Activated CD4-positive, alpha-beta T cell treated with anti-CD3 and anti-CD28 coated beads, Interleukin-2, amount 50 U/mL, for 4 hours (primary cell): ENCODE results near the gene OR10G6.
"Not testable (repeated sequence)": the region's sequence is repeated elsewhere in the genome, so short reads cannot be mapped to it uniquely, and the experiment has no call there.

Experiments used
- DNase-seq, 2 experiments: peaks; one replicate each; pipeline ENCODE4 v3.0.0-alpha.2; 2020

Gene OR10G6

DNA sequence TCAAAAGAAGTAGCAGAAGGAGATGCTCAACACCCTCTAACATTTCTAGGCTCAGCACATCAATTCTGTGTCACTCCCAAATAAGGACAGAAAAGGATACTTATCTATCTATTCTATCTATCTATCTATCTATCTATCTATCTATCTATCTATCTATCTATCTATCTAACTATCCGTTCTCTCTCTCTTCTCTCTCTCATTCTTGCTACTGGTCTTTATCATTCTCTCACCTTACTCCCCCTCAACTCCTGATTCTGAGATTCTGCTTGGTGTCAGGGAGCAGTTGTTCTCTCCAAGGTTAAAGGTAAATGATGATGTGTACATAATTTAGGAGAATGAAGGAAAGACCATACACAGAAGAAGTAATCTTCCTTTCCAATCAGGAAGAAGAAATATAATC lies at the start of gene OR10G6:
TSS of gene OR10G6 (minus strand) at position 43 of the 400 bp plus-strand sequence. CDS start at position 43, 0 bp downstream.
- no peak for DNase-seq

- DNase-seq, result no peak
These were observed 48.5 kb upstream of the OR10G6 start for GRCh38 chr11:124043420-124043819.

DNA sequence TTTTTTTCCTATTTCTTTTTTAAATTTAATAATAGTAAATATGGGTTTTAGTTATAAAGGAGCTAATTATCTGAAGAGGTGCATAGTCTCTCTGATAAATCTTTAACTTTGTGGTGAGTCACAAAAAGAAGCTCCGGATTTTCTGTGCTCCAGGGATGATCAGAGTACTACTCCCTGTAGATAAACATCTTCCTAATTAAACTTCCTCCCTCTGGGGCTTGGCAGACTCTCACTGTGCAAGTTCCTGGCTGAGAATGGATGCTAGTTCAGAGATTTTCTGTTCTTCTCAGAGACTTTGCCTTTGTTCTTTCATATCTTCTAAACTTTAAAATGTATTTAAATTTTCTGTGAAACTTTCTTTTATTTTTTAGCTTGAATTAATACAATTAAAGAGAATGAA lies 46.3 kb upstream of the OR10G6 start, which contains the start of gene OR10G7:
TSS of gene OR10G7 (minus strand) at position 72 of the 400 bp plus-strand sequence. CDS start 2,324 bp downstream, outside the sequence.
- DNase-seq, result no peak

DNA sequence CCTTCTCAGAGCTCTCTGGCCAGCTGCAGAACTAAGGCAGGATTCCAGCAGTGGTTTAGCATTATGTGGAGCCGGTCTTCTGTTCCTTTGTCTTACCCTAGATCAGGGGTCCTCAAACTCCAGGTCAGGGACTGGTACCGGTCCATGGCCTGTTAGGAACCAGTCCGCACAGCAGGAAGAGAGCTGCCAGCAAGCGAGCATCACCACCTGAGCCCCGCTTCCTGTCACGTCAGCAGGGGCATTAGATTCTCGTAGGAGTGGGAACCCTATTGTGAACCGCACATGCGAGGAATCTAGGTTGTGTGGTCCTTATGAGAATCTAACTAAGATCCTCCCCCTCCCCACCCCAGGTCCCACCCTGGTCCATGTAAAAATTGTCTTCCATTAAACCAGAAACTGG lies 44.6 kb upstream of the OR10G6 start:
- DNase-seq, result no peak

DNA sequence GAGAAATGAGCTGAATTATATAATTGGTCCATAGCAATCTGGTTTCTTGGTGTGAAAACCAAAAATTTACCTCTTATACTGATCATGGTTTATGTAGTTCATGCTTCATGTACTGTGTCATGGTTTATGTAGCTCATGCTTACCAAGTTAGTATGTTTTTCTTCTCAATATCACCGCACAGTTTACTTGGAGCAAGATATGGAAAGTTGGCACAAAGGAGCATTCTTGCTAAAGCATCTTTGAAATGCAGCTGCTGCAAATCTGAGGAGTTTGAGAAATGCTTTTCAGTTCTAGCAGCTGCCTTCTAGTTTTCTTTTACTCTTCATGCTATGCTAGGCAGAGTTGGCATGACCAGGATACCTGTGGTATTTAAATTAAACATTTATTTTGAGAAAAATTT lies 41.7 kb upstream of the OR10G6 start:
- DNase-seq, result no peak

DNA sequence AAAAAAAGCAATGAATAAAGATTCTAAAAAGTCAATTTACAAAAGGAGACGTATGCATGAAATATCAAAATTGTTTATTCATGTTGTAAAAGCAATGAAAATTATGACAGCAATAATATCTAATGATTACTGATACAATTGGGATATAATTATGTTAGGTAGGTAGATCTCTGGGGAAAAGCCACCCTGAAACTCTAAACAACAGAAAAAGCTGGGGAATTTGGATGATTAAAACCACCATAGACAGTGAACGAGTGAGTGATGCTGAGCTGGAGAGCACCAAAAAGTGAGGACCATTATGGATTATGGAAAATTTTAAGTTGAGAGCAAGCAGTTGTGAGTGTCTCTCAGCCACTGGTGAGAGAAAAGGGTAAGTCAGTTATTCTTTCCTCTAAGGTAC lies 31.5 kb upstream of the OR10G6 start, which contains the start of gene OR10G8:
TSS of gene OR10G8 (plus strand) at position 301 of the 400 bp plus-strand sequence. CDS start 2,825 bp downstream, outside the sequence.
- no peak for DNase-seq

- not testable (repeated sequence) for DNase-seq
These were observed 20.9 kb upstream of the OR10G6 start for GRCh38 chr11:124015837-124016236.

DNA sequence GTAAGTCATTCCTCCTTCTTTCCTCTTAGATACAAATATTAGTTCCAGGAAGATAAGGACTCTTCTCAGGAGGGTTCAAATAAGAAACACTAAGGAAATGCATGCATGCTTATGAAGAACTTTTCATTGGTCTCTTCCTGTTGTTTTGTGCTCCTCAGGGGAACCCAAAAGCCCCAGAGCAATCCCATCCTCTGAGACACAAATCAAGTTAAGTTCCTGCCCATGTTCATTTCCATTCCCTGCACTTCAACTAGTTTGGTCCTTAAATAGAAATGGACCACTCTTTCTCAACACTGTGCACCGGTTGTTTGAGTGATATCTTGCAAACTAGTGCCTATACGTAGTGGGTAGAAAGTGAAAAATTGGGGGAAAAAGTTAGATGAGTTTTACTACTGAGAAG lies 17.7 kb upstream of the OR10G6 start, which contains the start of gene OR10G4:
TSS of gene OR10G4 (plus strand) at position 301 of the 400 bp plus-strand sequence. CDS start 2,578 bp downstream, outside the sequence.
- DNase-seq, result no peak

- DNase-seq, result no peak
These were observed 15.7 kb downstream of the OR10G6 start for GRCh38 chr11:123979311-123979710.

- no peak for DNase-seq
These were observed 17.1 kb downstream of the OR10G6 start, which contains the start of gene OR10S1 for GRCh38 chr11:123977731-123978347. Gene OR10S1, minus strand, starts transcription at chr11:123977781. Its CDS starts 117 bp downstream, at chr11:123977664.

DNA sequence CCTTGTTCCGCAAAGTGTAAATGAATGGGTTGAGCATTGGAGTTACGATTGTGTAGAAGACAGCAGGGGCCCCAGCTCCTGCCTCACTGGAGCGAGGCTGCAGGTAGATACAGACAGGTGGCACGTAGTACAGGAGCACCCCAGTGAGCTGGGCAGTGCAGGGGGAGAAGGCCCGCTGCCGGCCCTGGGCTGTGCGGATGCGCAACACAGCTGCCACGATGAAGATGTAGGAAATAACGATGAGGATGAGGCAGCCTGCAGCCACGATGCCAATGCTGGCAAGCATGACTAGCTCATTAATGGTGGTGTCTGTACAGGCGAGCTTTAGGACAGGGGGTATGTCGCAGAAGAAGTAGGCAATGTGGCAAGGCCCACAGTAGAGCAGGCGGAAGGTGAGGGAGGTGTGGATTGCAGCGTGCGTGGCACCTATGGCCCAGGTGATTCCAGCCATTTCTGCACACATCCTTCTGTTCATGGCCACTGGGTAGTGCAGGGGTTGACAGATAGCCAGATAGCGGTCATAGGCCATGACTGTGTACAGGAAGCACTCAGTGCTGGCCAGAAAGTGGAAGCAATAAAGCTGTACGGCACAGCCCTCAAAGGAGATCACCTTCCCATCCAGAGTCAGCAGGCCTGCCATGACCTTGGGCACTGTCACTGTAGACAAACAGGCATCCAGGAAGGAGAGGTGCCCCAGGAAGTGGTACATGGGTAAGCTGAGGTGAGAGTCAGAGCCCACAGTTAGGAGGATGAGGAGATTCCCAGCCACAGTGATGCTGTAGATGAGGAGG lies 18.0 kb downstream of the OR10G6 start:
- no peak for DNase-seq

GRCh38 chr11:123973816-123974215 lies 21.1 kb downstream of the OR10G6 start:
- DNase-seq, result no peak

DNA sequence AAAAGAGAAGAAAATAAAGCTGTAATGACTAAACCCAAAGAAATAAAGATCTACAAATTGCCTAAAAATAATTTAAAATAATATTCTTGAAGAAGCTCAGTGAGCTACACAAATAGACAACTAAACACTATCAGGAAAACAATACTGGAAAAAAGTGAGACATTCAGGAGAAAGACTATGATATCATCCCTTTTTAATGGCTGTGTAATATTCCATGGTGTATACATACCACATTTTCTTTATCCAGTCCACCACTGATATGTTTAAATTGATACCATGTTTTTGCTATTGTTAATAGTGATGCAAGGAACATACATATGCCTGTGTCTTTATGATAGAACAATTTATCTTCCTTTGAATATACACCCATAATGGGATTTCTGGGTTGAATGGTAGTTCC lies 38.2 kb downstream of the OR10G6 start:
- DNase-seq, result no peak

DNA sequence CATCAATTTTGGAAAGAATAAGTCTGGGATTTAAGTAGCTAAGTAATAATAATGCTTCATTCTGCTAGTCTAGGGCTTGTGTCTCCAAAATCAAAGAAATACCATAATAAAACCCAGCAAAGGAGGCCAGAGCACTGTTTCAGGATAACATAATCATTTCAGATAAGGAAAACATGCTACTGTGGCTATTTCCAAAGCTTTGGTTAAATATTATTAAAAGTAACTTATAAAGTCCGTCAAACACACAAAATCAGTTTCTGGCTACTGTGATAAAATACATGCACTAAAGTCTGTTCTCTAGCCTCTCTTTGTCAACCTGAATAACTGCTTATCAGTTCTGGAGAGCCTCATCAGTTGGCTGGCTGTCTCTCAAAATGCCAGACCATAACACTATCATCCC lies 49.8 kb downstream of the OR10G6 start:
- no peak for DNase-seq
